HG02623 (cell line): Measurements from ENCODE around the gene CENATAC.
A peak's percentile ranks its signal among the peaks of the same experiment; 100 is the strongest.
"Not testable (repeated sequence)": the region's sequence is repeated elsewhere in the genome, so short reads cannot be mapped to it uniquely, and the experiment has no call there.

ENCODE experiments used
- ATAC-seq: cut with Tn5 transposase; IDR thresholded peaks from one replicate; pipeline ENCODE4 v1.9.1; 2021; ENCODE audit warnings: moderate library complexity; ENCODE audit not compliant: unreplicated experiment

CENATAC gene

DNA sequence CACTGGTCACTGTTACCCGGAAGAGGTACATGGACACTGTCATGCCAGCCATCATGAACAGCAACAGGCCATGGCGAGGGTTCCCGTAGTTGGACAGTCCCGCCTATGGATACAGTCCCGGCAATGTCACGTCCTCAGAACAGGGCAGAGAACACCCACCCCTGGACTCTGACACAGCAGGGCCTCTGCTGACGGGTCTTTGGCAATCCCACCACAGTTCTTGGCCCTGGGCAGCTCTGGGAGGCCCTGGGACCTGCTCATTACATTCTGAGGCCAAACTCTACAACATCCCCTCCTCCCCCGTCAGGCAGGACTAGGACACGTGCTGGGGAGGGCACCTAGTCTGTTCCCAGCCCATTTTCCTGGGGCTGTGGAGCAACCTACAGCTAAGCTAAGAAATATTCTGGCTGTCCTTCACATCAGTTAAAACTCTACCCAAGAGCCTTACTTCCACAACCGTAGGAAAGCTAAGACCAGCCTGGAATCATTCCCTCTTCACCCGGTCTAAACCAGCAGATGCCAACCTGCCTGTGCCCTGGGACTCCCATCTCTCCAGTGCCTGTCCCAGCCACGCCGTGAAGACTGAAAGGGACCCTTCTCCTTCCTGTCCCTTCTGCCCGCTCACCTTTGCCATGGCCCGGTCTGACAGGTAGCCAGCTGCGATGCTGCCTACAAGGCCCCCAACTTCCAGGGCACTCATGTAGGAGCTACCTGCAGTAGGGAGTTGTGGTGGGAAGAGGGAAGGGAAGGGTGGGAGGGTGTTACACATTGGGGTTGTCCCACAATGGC is 28.2 kb downstream of the CENATAC start:
- ATAC-seq: no peak

DNA sequence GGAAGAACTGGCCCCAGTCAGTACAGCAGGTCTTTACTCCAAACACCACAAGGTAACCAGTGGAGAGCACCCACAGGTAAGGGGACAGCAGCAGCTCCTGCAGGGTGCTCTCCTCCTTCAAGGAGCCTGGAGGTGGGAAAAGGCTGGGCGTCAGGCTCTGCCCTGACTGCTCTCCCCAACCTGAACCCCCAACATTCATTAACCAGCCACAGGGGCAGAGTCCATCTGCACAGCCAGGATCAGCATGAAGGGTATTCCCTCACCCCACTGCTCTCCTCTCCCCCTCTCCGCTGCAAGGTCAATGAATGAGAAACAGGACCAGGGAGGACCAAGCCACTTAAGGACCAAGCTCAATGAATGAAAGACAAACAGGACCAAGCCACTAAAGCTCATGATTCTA is 29.0 kb downstream of the CENATAC start:
- ATAC-seq: no peak

DNA sequence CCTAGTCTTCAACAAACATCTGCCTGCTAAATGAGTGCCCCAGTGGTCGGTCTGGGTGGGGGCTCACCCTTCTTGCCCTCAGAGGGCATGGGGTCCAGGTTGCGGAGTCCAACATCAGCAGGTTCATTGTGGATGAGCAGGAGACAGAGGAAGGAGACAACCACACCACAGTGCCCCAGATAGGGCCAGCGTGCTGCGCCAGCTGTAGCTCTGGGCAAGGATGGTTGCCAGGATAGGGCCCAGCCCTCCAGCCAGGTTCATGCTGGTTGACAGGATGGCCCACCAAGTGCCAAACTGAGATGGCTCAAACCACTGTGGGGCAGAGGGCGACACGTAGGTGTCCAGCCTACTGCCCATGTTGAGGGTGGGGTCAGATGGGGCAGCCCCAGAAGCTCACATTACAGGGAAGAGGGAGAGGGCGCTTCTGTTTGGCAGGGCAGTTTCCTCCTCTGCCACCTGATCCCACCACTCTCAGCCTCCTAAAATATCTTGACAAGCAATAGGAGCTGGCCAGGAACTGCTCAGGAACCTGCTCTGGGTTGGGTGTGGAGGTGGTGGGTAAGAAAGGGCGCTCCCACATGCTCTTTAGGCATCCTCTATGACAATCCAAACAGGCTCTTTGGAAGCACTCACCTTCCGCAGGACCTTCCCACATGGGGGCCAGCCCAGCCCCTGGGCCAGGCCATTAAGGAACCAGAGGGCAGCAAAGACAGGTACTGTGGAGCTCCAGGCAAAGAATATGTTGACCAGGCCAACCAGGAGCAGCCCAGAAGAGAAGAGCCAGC is 29.8 kb downstream of the CENATAC start:
- ATAC-seq: no peak

DNA sequence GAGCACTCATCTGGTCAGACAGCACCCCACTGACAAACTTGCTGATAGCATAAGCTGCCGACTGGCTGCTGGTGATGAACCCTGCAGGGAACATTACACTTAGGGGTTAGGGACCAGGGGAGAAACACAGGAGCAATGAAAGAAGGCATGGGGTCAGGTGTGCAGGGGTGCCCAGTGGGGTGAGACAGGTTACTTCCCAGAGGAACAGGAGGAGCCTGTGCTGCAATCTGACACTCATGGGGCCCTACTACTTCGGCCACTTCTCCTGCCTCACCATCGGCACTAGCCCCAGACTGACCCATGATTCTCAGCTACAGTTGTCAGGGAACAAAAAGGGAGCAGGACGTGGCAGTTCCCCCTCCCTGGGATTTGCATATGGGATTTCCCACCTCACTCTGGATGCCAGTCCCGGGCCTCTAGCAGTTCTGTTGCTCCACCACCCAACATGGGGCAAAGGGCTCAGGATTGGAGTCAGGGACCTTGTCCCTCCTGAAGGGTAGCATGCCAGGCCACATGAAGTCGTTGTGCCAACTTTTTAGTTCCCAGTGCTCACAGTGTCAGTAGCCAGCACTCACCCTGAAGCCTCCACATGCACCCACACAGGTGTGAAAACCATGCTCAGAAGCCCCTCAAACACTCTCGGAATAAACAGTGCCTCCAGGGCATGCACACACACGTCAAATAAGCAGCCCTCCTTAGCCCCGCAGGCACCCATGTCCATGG is 30.6 kb downstream of the CENATAC start:
- ATAC-seq: no peak

DNA sequence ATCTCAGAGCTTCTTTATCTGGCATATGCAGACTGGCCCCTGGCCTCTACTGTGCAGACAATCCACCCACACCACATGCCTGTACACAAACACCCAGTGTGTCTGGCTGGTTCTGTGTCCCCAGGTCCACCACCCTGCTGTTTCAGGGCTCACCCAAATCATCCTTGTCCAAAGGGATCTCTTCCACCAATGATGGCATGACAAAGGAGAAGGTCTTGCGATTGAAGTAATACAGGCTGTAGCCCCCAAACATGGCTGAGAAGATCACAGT is 31.1 kb downstream of the CENATAC start:
- ATAC-seq: no peak

DNA sequence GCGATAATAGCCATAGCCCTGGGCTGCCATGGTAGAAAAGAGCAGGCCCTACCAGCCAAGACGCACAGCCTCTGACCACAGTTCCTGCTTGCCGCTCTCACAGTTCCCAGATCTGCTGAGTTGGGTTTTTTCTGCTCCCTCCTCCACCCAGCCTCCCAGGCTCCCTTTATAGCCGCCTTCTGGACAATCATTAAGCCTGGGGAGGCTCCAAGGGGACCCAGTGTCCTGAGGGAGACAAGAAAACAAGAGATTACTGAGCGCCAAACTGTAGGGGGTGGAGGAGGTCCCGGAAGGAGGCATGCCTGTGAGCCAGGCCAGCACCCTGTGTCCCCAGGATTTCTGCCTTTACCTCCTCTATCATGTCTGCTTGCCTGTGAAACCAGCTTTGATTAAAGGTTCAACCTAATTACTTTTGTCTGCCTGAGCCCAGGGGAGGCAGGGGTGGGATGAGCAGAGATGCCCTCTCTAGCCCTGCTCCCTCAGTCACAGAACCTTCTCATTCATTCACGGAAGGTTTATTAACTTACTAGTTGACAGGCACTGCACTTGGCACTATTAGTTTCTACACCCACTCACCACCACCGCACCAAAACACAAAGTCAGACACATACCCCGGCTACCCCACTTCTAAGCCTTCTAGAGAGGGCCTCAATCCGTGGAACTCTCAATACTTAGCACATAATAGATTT is 31.5 kb downstream of the CENATAC start:
- ATAC-seq: no peak

DNA sequence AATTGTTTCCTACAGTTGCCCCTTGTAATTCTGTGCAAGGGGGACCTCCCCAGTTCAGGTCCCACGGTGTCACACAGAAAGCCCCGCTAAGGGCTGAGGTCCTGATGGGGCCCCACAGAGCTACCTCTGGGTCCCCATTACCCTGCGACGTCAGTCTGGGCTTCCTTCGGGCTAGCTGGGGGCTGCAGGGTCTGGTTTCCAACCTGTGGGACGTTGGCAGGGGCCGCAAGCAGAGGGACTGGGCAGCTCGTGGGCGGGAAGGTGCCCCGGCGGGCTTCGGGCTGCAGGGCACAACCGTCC is 32.0 kb downstream of the CENATAC start:
- no peak for ATAC-seq

DNA sequence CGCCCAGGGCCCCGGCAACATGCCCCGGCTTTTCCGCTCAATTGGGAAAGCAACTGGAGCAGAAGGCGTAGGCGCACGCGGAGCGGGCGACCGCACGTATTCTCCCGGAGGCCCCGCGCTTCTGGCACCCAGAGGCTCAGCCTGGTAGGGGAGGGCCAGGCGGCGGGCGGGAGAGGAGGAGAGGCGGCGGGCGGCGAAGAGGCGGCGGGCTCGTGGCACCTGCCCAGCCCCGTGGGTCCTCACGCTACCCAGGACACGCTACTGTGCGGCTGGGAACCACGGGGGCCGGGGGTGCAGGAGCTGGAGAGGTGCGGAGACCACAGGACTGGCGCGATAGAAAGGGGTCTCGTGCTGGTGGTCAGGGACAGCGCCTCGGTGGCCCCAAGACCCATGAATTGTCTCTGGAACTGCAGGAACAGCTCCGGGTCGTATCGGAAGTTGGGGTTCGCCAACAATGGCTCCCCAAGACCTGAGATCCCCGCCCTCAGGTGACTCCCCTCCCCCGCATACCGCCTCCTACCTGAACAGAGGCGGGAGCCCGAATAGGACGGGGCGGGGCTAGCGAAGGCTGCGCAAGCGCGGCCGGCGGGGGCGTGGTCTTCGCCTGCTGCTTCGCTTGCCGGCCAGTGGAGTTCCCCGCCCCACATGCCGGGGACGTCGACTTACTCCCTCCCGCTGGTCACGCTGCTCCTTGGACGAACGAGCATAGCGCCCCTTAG is 32.5 kb downstream of the CENATAC start, which contains the start of gene SLC37A4:
TSS of gene SLC37A4 (minus strand) at position 549 of the 719 bp plus-strand sequence.
- peak; percentile 86 for ATAC-seq

DNA sequence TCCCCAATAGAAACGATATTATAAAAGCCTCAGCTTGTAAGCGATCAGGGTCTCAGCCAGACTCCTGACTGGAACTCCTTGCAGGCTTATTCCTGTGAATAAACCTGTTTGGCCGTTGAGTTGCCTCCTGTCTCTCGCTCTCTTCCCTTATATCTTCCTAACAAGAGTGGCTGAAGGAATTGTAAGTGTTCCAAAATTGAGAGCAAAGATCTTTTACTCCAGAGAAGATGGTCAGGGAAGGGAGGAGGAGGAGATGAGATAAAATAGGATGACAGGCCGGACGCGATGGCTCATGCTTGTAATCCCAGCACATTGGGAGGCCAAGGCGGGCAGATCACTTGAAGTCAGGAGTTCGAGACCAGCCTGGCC is 34.0 kb downstream of the CENATAC start:
- no peak for ATAC-seq

DNA sequence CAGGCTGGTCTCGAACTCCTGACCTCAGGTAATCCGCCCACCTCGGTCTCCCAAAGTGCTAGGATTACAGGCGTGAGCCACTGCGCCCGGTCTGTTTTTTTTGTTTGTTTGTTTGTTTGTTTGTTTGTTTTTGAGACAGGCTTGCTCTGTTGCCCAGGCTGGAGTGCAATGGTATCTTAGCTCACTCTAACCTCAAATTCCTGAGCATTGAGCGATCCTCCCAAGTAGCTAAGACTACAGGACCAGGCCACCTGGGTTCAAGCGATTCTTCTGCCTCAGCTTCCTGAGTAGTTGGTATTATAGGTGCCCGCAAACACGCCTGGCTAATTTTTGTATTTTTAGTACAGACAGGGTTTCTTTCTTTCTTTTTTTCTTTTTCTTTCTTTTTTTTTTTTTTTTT is 35.5 kb downstream of the CENATAC start:
- ATAC-seq: not testable (repeated sequence)

DNA sequence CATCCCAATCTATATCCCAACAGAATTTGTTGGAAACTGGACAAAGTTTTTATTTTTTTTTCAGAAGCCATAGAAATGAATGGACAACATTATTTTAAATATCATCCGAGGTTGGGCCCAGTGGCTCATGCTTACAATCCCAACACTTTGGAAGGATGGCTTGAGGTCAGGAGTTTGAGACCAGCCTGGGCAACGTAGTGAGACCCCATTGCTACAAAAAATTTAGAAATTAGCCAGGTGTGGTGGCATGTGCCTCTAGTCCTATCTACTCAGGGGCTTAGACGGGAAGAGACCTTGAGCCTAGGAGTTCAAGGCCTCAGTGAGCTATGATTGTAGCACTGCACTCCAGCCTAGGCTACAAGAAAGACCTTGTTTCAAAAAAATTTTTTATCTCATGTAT is 36.9 kb downstream of the CENATAC start:
- no peak for ATAC-seq

DNA sequence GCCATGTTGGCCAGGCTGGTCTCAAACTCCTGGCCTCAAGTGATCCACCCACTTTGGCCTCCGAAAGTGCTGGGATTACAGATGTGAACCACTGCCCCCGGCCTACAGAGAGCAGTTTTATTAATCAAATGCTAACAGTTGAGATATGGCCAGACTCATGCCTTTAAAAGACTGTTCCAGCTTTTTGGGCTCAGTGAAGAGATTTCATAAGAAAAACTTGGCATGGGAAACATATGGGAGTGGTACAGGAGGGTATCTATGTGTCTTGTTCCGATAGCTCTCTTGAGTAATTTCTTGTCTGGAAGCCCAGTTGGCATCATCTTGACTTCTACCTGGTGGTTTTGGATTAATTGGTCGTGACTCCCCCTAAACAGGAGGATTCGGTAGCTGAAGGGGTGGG is 40.9 kb downstream of the CENATAC start:
- no peak for ATAC-seq

DNA sequence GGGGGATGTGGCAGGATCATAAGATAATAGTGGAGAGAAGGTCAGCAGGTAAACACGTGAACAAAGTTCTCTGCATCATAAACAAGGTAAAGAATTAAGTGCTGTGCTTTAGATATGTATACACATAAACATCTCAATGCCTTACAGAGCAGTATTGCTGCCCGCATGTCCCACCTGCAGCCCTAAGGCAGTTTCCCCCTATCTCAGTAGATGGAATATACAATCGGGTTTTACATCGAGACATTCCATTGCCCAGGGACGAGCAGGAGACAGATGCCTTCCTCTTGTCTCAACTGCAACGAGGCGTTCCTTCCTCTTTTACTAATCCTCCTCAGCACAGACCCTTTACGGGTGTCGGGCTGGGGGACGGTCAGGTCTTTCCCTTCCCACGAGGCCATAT is 41.5 kb downstream of the CENATAC start:
- ATAC-seq: not testable (repeated sequence)

DNA sequence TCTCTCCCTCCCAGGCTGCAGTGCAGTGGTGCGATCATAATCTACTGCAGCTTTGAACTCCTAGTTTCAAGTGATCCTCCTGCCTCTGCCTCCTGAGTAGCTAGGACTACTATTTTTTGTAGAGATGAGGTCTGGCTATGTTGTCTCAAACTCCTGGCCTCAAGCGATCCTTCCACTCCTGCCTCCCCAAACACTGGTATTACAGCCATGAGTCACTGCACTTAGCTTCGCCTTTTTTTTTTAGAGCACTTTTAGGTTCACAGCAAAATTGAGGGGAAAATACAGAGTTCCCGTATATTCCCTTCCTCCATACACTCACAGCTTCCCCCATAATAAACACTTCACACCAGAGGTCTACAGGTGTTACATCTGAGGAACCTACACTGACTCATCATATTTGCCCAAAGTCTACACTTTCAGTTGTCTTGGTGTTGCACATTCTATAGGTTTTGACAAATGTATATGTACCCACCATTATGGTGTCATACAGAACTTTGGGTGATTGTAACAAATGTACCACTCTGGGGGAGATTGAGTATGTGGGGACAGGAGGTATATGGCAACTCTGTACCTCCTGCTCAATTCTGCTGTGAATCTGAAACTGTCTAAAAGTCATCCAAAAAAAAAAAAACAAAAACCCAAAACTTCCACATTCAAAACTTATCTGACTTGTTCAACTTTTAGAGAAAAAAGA is 44.0 kb downstream of the CENATAC start:
- no peak for ATAC-seq

DNA sequence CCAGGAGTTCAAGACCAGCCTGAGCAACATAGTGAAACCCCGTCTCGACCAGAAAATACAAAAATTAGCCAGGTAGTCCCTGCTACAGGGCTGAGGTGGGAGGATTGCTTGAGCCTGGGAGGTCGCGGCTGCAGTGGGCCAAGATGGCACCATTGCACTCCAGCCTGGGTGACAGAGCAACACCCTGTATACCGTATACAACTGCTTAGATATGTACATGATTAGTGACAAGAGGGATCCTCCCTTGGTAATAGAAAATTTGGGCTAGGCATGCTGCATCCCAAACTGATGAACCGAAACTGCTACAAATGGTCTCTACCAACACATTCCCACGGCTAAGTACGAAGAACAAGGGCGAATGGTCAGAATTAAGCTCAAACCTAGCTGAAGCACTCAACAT is 45.0 kb downstream of the CENATAC start:
- ATAC-seq: no peak

DNA sequence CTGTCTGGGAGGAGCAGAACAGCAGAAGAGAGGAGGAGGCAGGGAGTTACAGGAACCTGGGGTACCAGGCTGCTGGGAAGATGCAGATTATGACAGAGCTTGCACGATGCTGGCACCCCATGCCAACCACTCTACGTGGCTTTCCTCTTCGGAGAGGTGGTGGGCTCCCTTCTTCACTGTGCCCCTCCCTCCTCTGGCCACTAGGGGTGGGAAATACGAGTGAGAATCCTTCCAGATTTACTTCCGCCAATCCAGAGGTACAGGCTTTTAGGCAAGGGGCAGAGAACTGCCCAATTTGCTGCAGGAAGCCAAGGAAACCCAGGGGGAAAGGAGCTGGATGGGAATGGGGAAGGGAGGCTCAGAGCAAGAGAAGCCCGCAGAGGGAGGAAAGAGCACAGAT is 46.8 kb downstream of the CENATAC start:
- ATAC-seq: no peak

DNA sequence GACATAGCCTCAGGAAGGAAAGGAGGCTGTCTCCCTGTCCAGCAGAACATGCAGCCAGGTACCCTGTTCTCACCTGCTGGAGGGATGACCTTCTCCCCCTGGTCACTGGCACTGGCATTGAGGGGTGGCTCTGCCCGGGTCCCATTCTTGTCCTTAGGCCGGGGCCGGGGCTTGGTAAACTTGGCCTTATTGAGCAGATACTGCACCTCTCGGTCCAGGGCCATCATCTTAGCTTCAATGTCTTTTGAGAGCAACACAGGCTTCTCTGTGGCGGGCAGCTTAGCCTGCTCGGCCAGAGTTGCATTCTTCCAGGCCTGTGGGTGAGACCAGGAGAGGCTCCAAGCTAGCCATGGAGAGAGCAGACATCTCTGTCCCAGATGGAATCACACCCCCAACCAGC is 48.6 kb downstream of the CENATAC start:
- ATAC-seq: no peak

DNA sequence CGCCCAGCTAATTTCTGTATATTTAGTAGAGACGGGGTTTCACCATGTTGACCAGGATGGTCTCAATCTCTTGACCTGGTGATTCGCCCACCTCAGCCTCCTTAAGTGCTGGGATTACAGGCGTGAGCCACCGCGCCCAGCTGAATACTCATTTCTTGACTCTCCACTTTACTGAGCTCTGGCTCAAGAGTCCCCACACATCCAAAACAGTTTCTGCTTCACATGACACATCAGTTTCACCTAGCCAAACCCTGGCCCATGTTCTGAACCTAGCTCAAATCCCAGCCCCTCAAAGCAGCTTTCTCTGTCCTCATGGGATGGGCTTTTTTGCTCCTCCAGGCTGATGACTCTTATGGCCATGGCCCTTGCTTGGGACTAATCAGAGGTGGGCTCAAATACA is 49.3 kb downstream of the CENATAC start:
- no peak for ATAC-seq

DNA sequence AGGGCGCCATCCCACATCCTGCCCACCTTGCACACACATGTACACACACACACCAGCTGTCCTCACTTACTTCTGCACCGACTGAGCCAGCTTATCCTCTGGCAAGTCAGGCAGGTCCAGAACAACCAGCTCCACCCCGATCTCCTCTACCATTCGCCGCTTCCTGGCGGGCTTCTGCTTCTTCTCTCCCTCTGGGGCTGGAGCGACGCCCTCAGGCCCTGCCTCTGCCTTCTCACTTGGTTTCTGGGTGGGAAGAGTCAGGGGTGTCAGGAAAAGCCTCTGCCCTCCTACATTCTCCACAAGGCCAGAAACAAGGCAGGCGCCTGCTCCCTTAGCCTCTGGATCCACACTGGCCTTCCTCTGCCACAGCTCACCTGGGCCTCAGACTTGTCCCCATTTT is 50.7 kb downstream of the CENATAC start:
- ATAC-seq: no peak

DNA sequence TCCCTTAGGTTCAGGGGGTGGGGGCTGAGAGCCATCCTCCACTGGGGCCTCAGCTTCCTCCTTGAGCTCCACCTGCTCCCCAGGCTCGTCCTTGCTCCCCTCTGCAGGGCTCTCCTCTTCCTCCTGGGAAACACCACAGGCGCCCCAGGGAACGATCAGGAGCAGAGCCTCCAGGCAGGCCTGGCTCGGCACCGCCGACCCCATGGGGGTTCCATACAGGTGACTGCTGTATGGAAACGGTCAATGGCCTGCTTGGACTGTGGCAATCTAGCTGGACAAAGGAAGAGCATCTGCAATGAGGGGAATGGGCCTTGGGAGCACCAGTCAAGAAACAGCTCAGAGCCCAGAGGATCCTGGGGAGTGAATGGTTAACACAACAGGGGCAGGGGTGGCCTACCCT is 51.1 kb downstream of the CENATAC start:
- ATAC-seq: no peak
